Neuronal stem cell (in vitro differentiated cells): Measurements from ENCODE around the gene MIF.

Source experiments
- DNase-seq: peaks from one replicate; pipeline ENCODE4 v3.0.0-alpha.2; 2013; ENCODE audit warnings: low spot score
- H2AFZ ChIP-seq: one replicate; pipeline ENCODE4 v1.6.1; 2013; ENCODE audit warnings: mild to moderate bottlenecking, low read length, inconsistent platforms
- H2AK5ac ChIP-seq: 2 replicates; pipeline ENCODE4 v1.6.1; 2013; ENCODE audit warnings: low read depth, mild to moderate bottlenecking, inconsistent platforms, low read length, moderate library complexity, mixed read lengths
- H2BK120ac ChIP-seq: 2 replicates; pipeline ENCODE4 v1.6.1; 2013; ENCODE audit warnings: low read depth, mild to moderate bottlenecking, inconsistent platforms, low read length, moderate library complexity, mixed read lengths
- H2BK12ac ChIP-seq: one replicate; pipeline ENCODE4 v1.6.1; 2013; ENCODE audit warnings: low read length, inconsistent platforms
- H2BK15ac ChIP-seq: 2 replicates; pipeline ENCODE4 v1.6.1; 2013; ENCODE audit warnings: mild to moderate bottlenecking, low read length, inconsistent platforms, mixed read lengths
- H2BK5ac ChIP-seq: one replicate; pipeline ENCODE4 v1.6.1; 2013; ENCODE audit warnings: inconsistent platforms, mild to moderate bottlenecking, low read length, moderate library complexity
- H3K14ac ChIP-seq: one replicate; pipeline ENCODE4 v1.6.1; 2013; ENCODE audit warnings: low read length, inconsistent platforms
- H3K18ac ChIP-seq: 2 replicates; pipeline ENCODE4 v1.6.1; 2013; ENCODE audit warnings: low read length, inconsistent platforms
- H3K23ac ChIP-seq: 2 replicates; pipeline ENCODE4 v1.6.1; 2013; ENCODE audit warnings: low read depth, mild to moderate bottlenecking, mixed read lengths, low read length, inconsistent platforms; ENCODE audit not compliant: poor library complexity
- H3K27ac ChIP-seq: replicated peaks from 3 replicates; pipeline ENCODE4 v1.5.1; 2013; ENCODE audit warnings: low read length, inconsistent platforms
- H3K27me3 ChIP-seq, 3 experiments: 2 replicates each; pipeline ENCODE4 v1.6.1; 2013; ENCODE audit warnings: low read length in 3 of 3, mild to moderate bottlenecking in 2 of 3, inconsistent platforms in 1 of 3, low read depth in 1 of 3, mixed read lengths in 1 of 3, moderate library complexity in 1 of 3; ENCODE audit not compliant: control insufficient read depth in 3 of 3, insufficient read depth in 3 of 3
- H3K36me3 ChIP-seq, 2 donors: replicated peaks in 1 of 2; 2 replicates each; pipeline ENCODE4 v1.6.1; 2013; ENCODE audit warnings: low read length in 2 of 2; ENCODE audit not compliant: control insufficient read depth in 2 of 2, insufficient read depth in 2 of 2
- H3K4ac ChIP-seq: 2 replicates; pipeline ENCODE4 v1.6.1; 2013; ENCODE audit warnings: inconsistent platforms, mild to moderate bottlenecking, low read length, moderate library complexity
- H3K4me1 ChIP-seq, 2 donors: 1 replicate in 1 of 2; 2 replicates in 1 of 2; pipeline ENCODE4 v1.6.1; 2013; ENCODE audit warnings: low read length in 2 of 2, low read depth in 1 of 2; ENCODE audit not compliant: control insufficient read depth in 2 of 2, insufficient read depth in 1 of 2
- H3K4me2 ChIP-seq: one replicate; pipeline ENCODE4 v1.6.1; 2013; ENCODE audit warnings: mild to moderate bottlenecking, low read length, inconsistent platforms; ENCODE audit not compliant: insufficient read depth, poor library complexity, severe bottlenecking
- H3K4me3 ChIP-seq, 2 donors: 2 replicates each; pipeline ENCODE4 v1.5.1; 2013; ENCODE audit warnings: low read length in 2 of 2, mild to moderate bottlenecking in 2 of 2, inconsistent platforms in 1 of 2, moderate library complexity in 1 of 2
- H3K79me1 ChIP-seq: one replicate; pipeline ENCODE4 v1.6.1; 2013; ENCODE audit warnings: low read depth, mild to moderate bottlenecking, inconsistent platforms, low read length, moderate library complexity
- H3K9ac ChIP-seq: one replicate; pipeline ENCODE4 v1.6.1; 2013; ENCODE audit warnings: mild to moderate bottlenecking, low read depth, low read length, inconsistent platforms; ENCODE audit not compliant: poor library complexity
- H3K9me3 ChIP-seq, 2 donors: replicated peaks in 1 of 2; 2 replicates each; pipeline versions ENCODE3 to v1.6.1; 2013; ENCODE audit warnings: low read length in 2 of 2, mild to moderate bottlenecking in 2 of 2, inconsistent platforms in 1 of 2, low read depth in 1 of 2, mixed read lengths in 1 of 2, moderate library complexity in 1 of 2; ENCODE audit not compliant: control insufficient read depth in 2 of 2, insufficient read depth in 1 of 2
- H4K8ac ChIP-seq: one replicate; pipeline ENCODE4 v1.6.1; 2013; ENCODE audit warnings: low read depth, mild to moderate bottlenecking, inconsistent platforms, low read length, moderate library complexity
- H4K91ac ChIP-seq: one replicate; pipeline ENCODE4 v1.6.1; 2013; ENCODE audit warnings: low read length, low read depth, mild to moderate bottlenecking, inconsistent platforms; ENCODE audit not compliant: poor library complexity
- WGBS, 2 donors: extraction: QIAGEN DNeasy Blood & Tissue Kit; methylation state at CpG; one replicate each; pipeline ENCODE4 v1.1.7; 2013; ENCODE audit warnings: missing lambda C conversion rate in 2 of 2, mixed read lengths in 1 of 2; ENCODE audit not compliant: insufficient read length in 2 of 2, insufficient replicate concordance in 1 of 2; ENCODE audit errors: extremely low coverage in 2 of 2; 5-methylcytosine and 5-hydroxymethylcytosine counted together

Gene MIF

DNA sequence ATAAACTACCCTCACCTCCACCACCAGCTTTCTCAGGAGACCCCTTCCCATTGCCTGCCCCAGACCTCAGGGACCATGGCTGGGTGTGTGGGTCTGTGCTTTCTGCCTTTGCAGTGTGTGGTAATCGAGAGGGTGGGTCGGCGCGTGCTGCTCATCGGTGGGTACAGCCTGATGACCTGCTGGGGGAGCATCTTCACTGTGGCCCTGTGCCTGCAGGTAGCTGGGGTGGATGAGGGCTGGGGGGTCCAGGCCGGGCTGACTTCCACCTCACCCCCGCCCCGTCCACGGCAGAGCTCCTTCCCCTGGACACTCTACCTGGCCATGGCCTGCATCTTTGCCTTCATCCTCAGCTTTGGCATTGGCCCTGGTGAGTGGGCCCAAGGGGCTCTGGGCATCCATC is 10.5 kb upstream of the MIF start:
- H3K4me3 ChIP-seq: peak overlapping the region in 1 of 2 donors; percentile 48
- H2BK120ac ChIP-seq: no peak overlapping the region
- H2AFZ ChIP-seq: no peak overlapping the region
- H3K4ac ChIP-seq: no peak overlapping the region
- H2BK15ac ChIP-seq: no peak overlapping the region
- H2BK12ac ChIP-seq: no peak overlapping the region
- peaks cover 3% of the 10 kb centered on the region for H3K79me1 ChIP-seq
- peaks cover 2 to 38% of the 10 kb centered on the region in 2 donors for H3K36me3 ChIP-seq
- peak overlapping the region; percentile 17 for H3K14ac ChIP-seq
- no peak overlapping the region for H3K9ac ChIP-seq
- H2BK5ac ChIP-seq: no peak overlapping the region
- no CpG with 5 or more reads among the region's 9 CpGs for WGBS, 2 donors
- no peaks in the 10 kb centered on the region for H3K27me3 ChIP-seq
- no peak for DNase-seq
- H3K27ac ChIP-seq: no peak overlapping the region
- no peak overlapping the region for H3K23ac ChIP-seq
- no peak overlapping the region for H4K91ac ChIP-seq
- H3K18ac ChIP-seq: peak overlapping the region; percentile 48
- peak overlapping the region; percentile 81 for H2AK5ac ChIP-seq
- H3K4me1 ChIP-seq: no peaks in the 10 kb centered on the region
- H4K8ac ChIP-seq: no peak overlapping the region
- no peaks in the 10 kb centered on the region for H3K9me3 ChIP-seq
- H3K4me2 ChIP-seq: no peak overlapping the region

DNA sequence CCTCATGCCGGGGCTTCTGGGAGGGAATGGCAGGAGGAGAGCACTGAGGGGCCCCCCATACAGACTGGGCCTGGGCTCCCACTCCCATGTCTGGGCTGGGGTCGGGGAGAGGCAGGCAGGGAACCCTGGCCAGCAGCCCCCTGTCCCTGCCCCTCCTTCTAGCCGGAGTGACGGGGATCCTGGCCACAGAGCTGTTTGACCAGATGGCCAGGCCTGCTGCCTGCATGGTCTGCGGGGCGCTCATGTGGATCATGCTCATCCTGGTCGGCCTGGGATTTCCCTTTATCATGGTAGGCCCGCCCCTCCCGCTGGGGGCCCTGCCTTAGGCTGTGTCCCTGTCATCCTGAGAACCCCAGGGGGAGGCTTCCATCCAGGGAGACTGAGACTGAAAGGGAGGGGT is 10.0 kb upstream of the MIF start:
- Histone ChIP-seq H3K27ac (no peak overlapping the region), H3K4me3 (no peak overlapping the region), H2AK5ac (peak overlapping the region; percentile 81), H2BK120ac (no peak overlapping the region), H3K4me2 (no peak overlapping the region), H3K36me3 (peaks cover 2 to 34% of the 10 kb centered on the region in 2 donors), H4K8ac (no peak overlapping the region), H3K9me3 (no peaks in the 10 kb centered on the region), H3K4me1 (peaks cover 0 to 3% of the 10 kb centered on the region in 2 donors), H2BK5ac (no peak overlapping the region), H2BK12ac (peak overlapping the region; percentile 22), H2AFZ (no peak overlapping the region), H3K14ac (no peak overlapping the region), H3K4ac (no peak overlapping the region), H2BK15ac (no peak overlapping the region), H3K9ac (no peak overlapping the region), H4K91ac (no peak overlapping the region), H3K18ac (no peak overlapping the region), H3K23ac (no peak overlapping the region), H3K79me1 (peaks cover 3% of the 10 kb centered on the region), H3K27me3 (no peaks in the 10 kb centered on the region)
- DNase-seq: no peak
- WGBS, 2 donors: no CpG with 5 or more reads among the region's 9 CpGs

DNA sequence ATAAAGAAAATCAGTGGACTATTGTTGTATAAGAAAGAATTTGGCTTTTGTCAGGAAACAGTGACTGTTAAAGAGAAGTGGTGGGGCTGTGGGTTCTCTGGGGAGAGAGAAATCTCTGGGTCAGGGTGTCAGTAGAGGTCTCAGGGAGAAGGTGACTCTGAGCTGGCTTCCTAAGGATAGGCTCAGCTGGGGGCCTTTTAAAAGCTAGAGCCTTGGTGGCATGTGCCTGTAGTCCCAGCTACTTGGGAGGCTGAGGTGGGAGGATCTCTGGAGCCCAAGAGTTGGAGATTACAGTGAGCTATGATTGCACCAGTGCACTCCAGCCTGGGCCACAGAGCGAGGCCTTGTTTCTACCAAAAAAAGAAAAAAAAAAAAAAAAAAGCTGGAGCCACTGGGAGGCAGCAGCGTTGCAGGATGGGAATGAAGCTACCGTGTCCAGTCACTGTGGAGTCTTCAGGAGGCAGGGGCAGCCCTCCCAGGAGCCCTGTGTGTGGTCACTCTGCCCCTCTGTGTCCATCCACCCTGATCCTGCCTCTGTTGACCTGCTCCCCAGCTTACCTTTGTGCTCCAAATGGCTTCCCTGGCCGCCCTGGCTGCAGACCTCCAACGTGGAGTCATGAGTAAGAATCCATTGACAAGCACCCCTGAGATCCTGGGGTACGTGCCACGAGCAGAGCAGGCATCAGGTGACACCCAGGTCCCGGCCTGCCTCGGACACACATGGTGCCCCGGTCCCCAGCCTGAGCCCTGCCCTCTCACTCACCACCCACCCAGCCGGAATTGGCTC is 5.4 kb upstream of the MIF start:
- WGBS, 2 donors: no CpG with 5 or more reads among the region's 11 CpGs
- H3K27ac ChIP-seq: no peak overlapping the region
- DNase-seq: no peak

DNA sequence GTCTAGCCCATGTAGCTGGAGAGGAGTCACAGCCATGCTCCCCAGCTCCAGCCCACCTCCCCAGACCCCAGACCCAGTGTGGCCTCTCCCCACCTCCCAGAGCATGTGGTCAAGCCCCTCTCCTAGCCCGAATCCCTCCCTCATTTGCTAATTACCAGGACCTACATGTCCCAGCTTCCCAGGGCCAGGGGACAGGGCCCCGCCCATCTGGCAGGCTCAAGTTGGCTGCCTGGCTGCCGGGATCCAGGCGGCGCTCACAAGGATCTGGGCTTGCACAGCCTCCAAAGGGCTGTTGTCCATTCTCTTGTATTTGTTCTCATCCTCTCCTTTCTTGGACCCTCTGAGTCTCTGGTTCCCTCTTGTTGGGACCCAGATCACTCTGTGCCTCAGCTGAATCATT is 4.6 kb upstream of the MIF start:
- Histone ChIP-seq H2BK15ac (peak overlapping the region; percentile 72), H3K4ac (no peak overlapping the region), H3K9me3 (peaks cover 7 to 29% of the 10 kb centered on the region in 2 donors), H3K36me3 (peaks cover 0 to 10% of the 10 kb centered on the region in 2 donors), H3K14ac (no peak overlapping the region), H2AFZ (no peak overlapping the region), H3K9ac (no peak overlapping the region), H3K4me3 (no peak overlapping the region), H2BK5ac (peak overlapping the region; percentile 67), H4K91ac (no peak overlapping the region), H2AK5ac (no peak overlapping the region), H3K79me1 (peaks cover 1% of the 10 kb centered on the region), H3K27ac (no peak overlapping the region), H3K4me2 (no peak overlapping the region), H3K27me3 (no peaks in the 10 kb centered on the region), H3K18ac (peak overlapping the region; percentile 70), H2BK12ac (peak overlapping the region; percentile 48), H4K8ac (no peak overlapping the region), H2BK120ac (no peak overlapping the region), H3K4me1 (peaks cover 2 to 9% of the 10 kb centered on the region in 2 donors), H3K23ac (no peak overlapping the region)
- no peak for DNase-seq
- WGBS, 2 donors: no CpG with 5 or more reads among the region's 5 CpGs

More for the DNA sequence above, 5.4 kb upstream of the MIF start:
- Histone ChIP-seq H3K23ac (peak overlapping the region; percentile 56), H2BK15ac (peak overlapping the region; percentile 72), H3K9ac (no peak overlapping the region), H4K8ac (no peak overlapping the region), H3K4me3 (no peak overlapping the region), H3K27me3 (no peaks in the 10 kb centered on the region), H3K4me2 (no peak overlapping the region), H3K9me3 (peaks cover 7 to 27% of the 10 kb centered on the region in 2 donors), H3K79me1 (peaks cover 3% of the 10 kb centered on the region), H2BK5ac (peak overlapping the region; percentile 67), H3K4me1 (peaks cover 2 to 8% of the 10 kb centered on the region in 2 donors), H2AFZ (no peak overlapping the region), H3K14ac (peak overlapping the region; percentile 84), H3K36me3 (peaks cover 0 to 10% of the 10 kb centered on the region in 2 donors), H3K18ac (peak overlapping the region; percentile 70), H3K4ac (no peak overlapping the region), H4K91ac (no peak overlapping the region), H2AK5ac (peak overlapping the region; percentile 80), H2BK12ac (no peak overlapping the region), H2BK120ac (no peak overlapping the region)
